GM18868 (cell line): Measurements from ENCODE around the gene TUBGCP4.
A peak's percentile ranks its signal among the peaks of the same experiment; 100 is the strongest.

Experiments used
- ATAC-seq: cut with Tn5 transposase; IDR thresholded peaks from one replicate; pipeline ENCODE4 v1.9.1; 2021; ENCODE audit warnings: mild to moderate bottlenecking, moderate library complexity; ENCODE audit not compliant: unreplicated experiment

TUBGCP4 gene

GRCh38 chr15:43402255-43402654 lies 31.4 kb downstream of the TUBGCP4 start:
- no peak for ATAC-seq

GRCh38 chr15:43403616-43404015 lies 32.7 kb downstream of the TUBGCP4 start:
- ATAC-seq = no peak

GRCh38 chr15:43404130-43404529 lies 33.2 kb downstream of the TUBGCP4 start:
- no peak for ATAC-seq

GRCh38 chr15:43406189-43406588 lies 35.3 kb downstream of the TUBGCP4 start:
- ATAC-seq = no peak

- no peak for ATAC-seq
These were observed 35.9 kb downstream of the TUBGCP4 start for GRCh38 chr15:43406808-43407207.

GRCh38 chr15:43408789-43409188 lies 37.9 kb downstream of the TUBGCP4 start:
- ATAC-seq = no peak

- ATAC-seq = no peak
These were observed 39.8 kb downstream of the TUBGCP4 start for GRCh38 chr15:43410572-43411214.

GRCh38 chr15:43412096-43412495 lies 41.2 kb downstream of the TUBGCP4 start:
- ATAC-seq = no peak

GRCh38 chr15:43414196-43414595 lies 43.3 kb downstream of the TUBGCP4 start:
- no peak for ATAC-seq

- no peak for ATAC-seq
These were observed 49.5 kb downstream of the TUBGCP4 start for GRCh38 chr15:43420435-43420834.

- no peak for ATAC-seq
These were observed 50.0 kb downstream of the TUBGCP4 start for GRCh38 chr15:43420876-43421275.

GRCh38 chr15:43423793-43424192 lies 52.9 kb downstream of the TUBGCP4 start:
- ATAC-seq = no peak

GRCh38 chr15:43429687-43430086 lies 58.8 kb downstream of the TUBGCP4 start:
- no peak for ATAC-seq

- no peak for ATAC-seq
These were observed 62.3 kb downstream of the TUBGCP4 start for GRCh38 chr15:43433165-43433564.

- ATAC-seq = no peak
These were observed 62.9 kb downstream of the TUBGCP4 start for GRCh38 chr15:43433661-43434303.

GRCh38 chr15:43434446-43434845 lies 63.5 kb downstream of the TUBGCP4 start:
- no peak for ATAC-seq

GRCh38 chr15:43436395-43436794 lies 65.5 kb downstream of the TUBGCP4 start:
- no peak for ATAC-seq

GRCh38 chr15:43439268-43439667 lies 68.4 kb downstream of the TUBGCP4 start:
- ATAC-seq = no peak

GRCh38 chr15:43440721-43441281 lies 69.9 kb downstream of the TUBGCP4 start:
- peak; percentile 53 for ATAC-seq

GRCh38 chr15:43441316-43441715 lies 70.4 kb downstream of the TUBGCP4 start:
- no peak for ATAC-seq

- no peak for ATAC-seq
These were observed 75.4 kb downstream of the TUBGCP4 start for GRCh38 chr15:43446344-43446743.

- ATAC-seq = no peak
These were observed 79.1 kb downstream of the TUBGCP4 start for GRCh38 chr15:43449981-43450380.
